Left lung (tissue), 10 donors: ENCODE results near the gene TSPAN7. TPM values are rescaled to one million over a fixed set of nuclear protein-coding genes. Genes with fewer than 3 reads are reported as not detected.

Experiments
- ATAC-seq: fragments of 200-7000 bp; cut with Tn5 transposase; one replicate; pipeline ENCODE4 v1.9.1; 2020; ENCODE audit warnings: moderate library complexity
- DNase-seq, 4 donors: peaks; one replicate each; pipeline ENCODE4 v3.0.0-alpha.2; 2013 to 2020
- H3K27ac ChIP-seq, 2 donors: fragments of 200-600 bp; sonication (generic) in 1 of 2; one replicate each; pipeline versions ENCODE4 v1.5.0 to v1.8.0; 2020 to 2021
- H3K27me3 ChIP-seq, 2 donors: fragments of 200-600 bp; sonication (generic) in 1 of 2; one replicate each; pipeline versions ENCODE4 v1.5.0 to v1.8.0; 2020 to 2021
- H3K36me3 ChIP-seq, 2 donors: fragments of 200-600 bp; sonication (generic) in 1 of 2; one replicate each; pipeline versions ENCODE4 v1.5.0 to v1.8.0; 2020 to 2021
- H3K4me1 ChIP-seq, 2 donors: fragments of 200-600 bp; one replicate each; pipeline ENCODE4 v1.8.0; 2021
- H3K4me3 ChIP-seq, 2 donors: fragments of 200-600 bp; sonication (generic) in 1 of 2; one replicate each; pipeline versions ENCODE4 v1.5.0 to v1.8.0; 2020 to 2021; ENCODE audit warnings: mild to moderate bottlenecking in 1 of 2
- H3K9me3 ChIP-seq, 2 donors: fragments of 200-600 bp; sonication (generic) in 1 of 2; one replicate each; pipeline versions ENCODE4 v1.5.0 to v1.8.0; 2020 to 2021
- CTCF ChIP-seq, 2 donors: fragments of 200-600 bp; sonication (generic) in 1 of 2; IDR thresholded peaks; one replicate each; pipeline versions ENCODE4 v1.5.0 to v1.8.0; 2021; ENCODE audit warnings: antibody characterized with exemption in 2 of 2
- intact Hi-C, 2 donors: fragments of 100-400 bp; cut with DNase I; formaldehyde crosslinking; loops; one replicate each; pipeline versions ENCODE4 v1.11.2 to v1.14.2; 2022
- polyA plus RNA-seq, 6 donors: library from polyadenylated mRNA; unstranded; fragments of 120-200 nt; gene quantifications; one replicate each; pipeline ENCODE4 v1.2.1, GENCODE V29; 2013; ENCODE audit not compliant: insufficient read length in 6 of 6
- total RNA-seq, 2 donors: library from RNA; stranded (reverse); fragmentation: NEBNext Ultra II Directional; extraction: Animal tissue kit (Norgen Biotek cat#: 25700); gene quantifications; one replicate each; pipeline ENCODE4 v1.2.1, GENCODE V29; 2021
- donor health status: DM: no; HTN: yes; CAD: no.
- donor health status: DM: no; HTN: no; CAD: no.

The TSPAN7 gene
- total and polyA plus RNA-seq, 8 donors, result 33.8 to 52.3 (median 45.9) TPM

- Histone ChIP-seq H3K27me3 (no peaks in the 10 kb centered on the region), H3K4me3 (no peak overlapping the region), H3K27ac (peak overlapping the region in 1 of 2 donors; percentile 28), H3K36me3 (no peaks in the 10 kb centered on the region), H3K4me1 (no peaks in the 10 kb centered on the region), H3K9me3 (no peaks in the 10 kb centered on the region)
- intact Hi-C loops, result no loop called here
- DNase-seq (no peak), ATAC-seq (no peak)
- TF ChIP-seq CTCF (IDR thresholded peaks at IDR 0.05), result no peak
These were observed 73.3 kb downstream of the TSPAN7 start for GRCh38 chrX:38634665-38635064.

DNA sequence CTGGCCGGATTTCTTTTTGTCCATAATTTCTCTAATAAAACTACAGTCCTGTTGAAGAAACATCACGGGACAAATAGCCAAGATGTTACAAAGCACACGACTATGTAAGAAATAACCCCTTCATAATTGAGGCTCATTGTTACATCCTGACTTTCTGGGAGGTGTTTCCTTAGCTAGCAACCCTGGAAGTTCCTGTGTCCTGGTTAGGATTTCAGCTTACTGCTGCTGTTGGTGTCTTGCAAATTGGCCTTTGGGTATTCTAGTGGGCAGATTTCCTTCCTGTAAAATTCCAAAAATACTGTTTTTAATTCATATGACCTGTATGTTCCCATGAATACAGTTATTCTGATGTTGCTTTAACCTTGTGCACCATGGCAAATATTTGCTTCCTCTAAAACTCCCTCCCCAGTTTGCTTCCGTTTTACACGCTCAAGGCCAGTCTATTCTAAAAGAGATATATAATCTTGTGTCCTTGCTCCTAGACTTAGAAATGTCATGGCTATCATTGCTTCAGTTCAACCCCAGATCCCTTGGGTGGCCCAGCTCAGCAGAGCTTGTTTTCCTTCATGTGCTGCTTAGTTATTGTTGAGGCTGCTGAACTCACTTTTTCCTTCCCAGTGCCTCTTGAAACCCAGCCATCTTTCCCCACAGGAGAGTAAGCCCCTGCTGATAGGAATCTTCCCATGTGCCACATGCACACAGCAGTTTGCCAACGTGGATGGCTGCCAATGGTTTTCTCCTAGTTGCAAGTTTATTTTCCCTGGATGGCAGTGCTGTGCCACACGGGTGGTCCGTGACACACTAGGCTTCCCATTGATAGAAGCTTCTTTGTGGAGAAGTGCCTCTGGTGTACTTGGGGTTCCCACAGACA is 75.8 kb downstream of the TSPAN7 start:
- Histone ChIP-seq H3K4me3 (no peak overlapping the region), H3K9me3 (no peaks in the 10 kb centered on the region), H3K27ac (no peak overlapping the region), H3K4me1 (no peaks in the 10 kb centered on the region), H3K36me3 (no peaks in the 10 kb centered on the region), H3K27me3 (no peaks in the 10 kb centered on the region)
- intact Hi-C loops, result no loop called here
- DNase-seq (no peak), ATAC-seq (no peak)
- no peak for TF ChIP-seq CTCF (IDR thresholded peaks at IDR 0.05)

DNA sequence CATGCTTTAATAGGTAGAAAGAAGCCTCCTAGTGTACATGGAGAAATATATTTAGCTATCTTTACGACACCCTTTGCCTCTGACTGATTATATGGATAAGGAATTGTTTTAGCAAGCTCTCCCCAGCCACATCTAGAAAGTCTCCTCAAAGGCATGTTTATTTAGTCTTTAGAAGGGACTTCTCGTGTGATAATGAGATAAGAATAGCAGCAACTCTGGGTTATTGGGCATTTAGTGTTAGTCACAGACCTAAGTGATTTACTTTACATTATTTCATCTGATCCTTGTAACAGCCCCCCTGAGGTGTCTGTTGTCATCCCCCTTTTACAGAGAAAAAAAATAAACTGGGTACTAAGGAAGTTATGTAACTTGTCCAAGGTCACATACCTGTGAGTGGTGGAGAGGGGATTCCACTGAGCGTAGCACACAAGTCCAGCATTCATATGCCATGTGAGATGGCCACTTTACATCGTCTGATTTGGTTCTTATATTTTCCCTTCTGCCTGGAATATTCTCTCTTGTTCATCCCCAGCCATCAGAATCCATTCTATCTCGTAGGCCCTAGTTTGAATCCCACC is 77.7 kb downstream of the TSPAN7 start:
- no peak for ATAC-seq
- no peak for DNase-seq
- H3K9me3 ChIP-seq, result no peaks in the 10 kb centered on the region
- intact Hi-C loops, result no loop called here
- H3K27me3 ChIP-seq, result peaks cover 0 to 3% of the 10 kb centered on the region in 2 donors
- H3K4me3 ChIP-seq, result no peak overlapping the region
- H3K36me3 ChIP-seq, result no peaks in the 10 kb centered on the region
- TF ChIP-seq CTCF (IDR thresholded peaks at IDR 0.05), result no peak
- no peak overlapping the region for H3K27ac ChIP-seq
- no peaks in the 10 kb centered on the region for H3K4me1 ChIP-seq

- no peak for DNase-seq
- no peak for TF ChIP-seq CTCF (IDR thresholded peaks at IDR 0.05)
- Histone ChIP-seq H3K27me3 (peaks cover 0 to 3% of the 10 kb centered on the region in 2 donors), H3K36me3 (no peaks in the 10 kb centered on the region), H3K4me3 (no peak overlapping the region), H3K27ac (no peak overlapping the region), H3K9me3 (no peaks in the 10 kb centered on the region), H3K4me1 (no peaks in the 10 kb centered on the region)
- intact Hi-C loops, result no loop called here
- ATAC-seq, result no peak
These were observed 78.4 kb downstream of the TSPAN7 start for GRCh38 chrX:38639730-38640129.

- Histone ChIP-seq H3K27ac (no peak overlapping the region), H3K27me3 (peaks cover 0 to 3% of the 10 kb centered on the region in 2 donors), H3K36me3 (no peaks in the 10 kb centered on the region), H3K4me1 (no peaks in the 10 kb centered on the region), H3K9me3 (no peaks in the 10 kb centered on the region), H3K4me3 (no peak overlapping the region)
- no peak for ATAC-seq
- no peak for DNase-seq
- intact Hi-C loops, result no loop called here
- no peak for TF ChIP-seq CTCF (IDR thresholded peaks at IDR 0.05)
These were observed 79.9 kb downstream of the TSPAN7 start for GRCh38 chrX:38641197-38641596.
